Fibroblast of villous mesenchyme (primary cell): ENCODE data around the gene NEK10. TPM values are rescaled to one million over a fixed set of nuclear protein-coding genes. Genes with fewer than 3 reads are reported as not detected.
A peak's percentile ranks its signal among the peaks of the same experiment; 100 is the strongest.
"Not testable (repeated sequence)": the region's sequence is repeated elsewhere in the genome, so short reads cannot be mapped to it uniquely, and the experiment has no call there.

Source experiments
- DNase-seq: peaks from one replicate; pipeline ENCODE4 v3.0.0-alpha.2; 2010; ENCODE audit warnings: low read depth
- H3K4me3 ChIP-seq: 2 replicates; pipeline ENCODE4 v1.5.1; 2011; ENCODE audit warnings: low read depth, mild to moderate bottlenecking, low read length
- total RNA-seq: library from RNA; depleted of rRNA; stranded (reverse); fragments of >200 nt; gene quantifications from 2 replicates; pipeline ENCODE4 v1.2.3, GENCODE V29; 2012
- TF ChIP-seq, protein P1 (sequence below): IDR thresholded peaks from 2 replicates; pipeline ENCODE4 v1.5.1; 2012; ENCODE audit warnings: low read depth, mild to moderate bottlenecking, low read length; ENCODE audit not compliant: insufficient read depth

The NEK10 gene, protein sequence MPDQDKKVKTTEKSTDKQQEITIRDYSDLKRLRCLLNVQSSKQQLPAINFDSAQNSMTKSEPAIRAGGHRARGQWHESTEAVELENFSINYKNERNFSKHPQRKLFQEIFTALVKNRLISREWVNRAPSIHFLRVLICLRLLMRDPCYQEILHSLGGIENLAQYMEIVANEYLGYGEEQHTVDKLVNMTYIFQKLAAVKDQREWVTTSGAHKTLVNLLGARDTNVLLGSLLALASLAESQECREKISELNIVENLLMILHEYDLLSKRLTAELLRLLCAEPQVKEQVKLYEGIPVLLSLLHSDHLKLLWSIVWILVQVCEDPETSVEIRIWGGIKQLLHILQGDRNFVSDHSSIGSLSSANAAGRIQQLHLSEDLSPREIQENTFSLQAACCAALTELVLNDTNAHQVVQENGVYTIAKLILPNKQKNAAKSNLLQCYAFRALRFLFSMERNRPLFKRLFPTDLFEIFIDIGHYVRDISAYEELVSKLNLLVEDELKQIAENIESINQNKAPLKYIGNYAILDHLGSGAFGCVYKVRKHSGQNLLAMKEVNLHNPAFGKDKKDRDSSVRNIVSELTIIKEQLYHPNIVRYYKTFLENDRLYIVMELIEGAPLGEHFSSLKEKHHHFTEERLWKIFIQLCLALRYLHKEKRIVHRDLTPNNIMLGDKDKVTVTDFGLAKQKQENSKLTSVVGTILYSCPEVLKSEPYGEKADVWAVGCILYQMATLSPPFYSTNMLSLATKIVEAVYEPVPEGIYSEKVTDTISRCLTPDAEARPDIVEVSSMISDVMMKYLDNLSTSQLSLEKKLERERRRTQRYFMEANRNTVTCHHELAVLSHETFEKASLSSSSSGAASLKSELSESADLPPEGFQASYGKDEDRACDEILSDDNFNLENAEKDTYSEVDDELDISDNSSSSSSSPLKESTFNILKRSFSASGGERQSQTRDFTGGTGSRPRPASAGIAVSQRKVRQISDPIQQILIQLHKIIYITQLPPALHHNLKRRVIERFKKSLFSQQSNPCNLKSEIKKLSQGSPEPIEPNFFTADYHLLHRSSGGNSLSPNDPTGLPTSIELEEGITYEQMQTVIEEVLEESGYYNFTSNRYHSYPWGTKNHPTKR
- total RNA-seq, result 1.9 and 6.9 TPM in 2 replicates

DNA sequence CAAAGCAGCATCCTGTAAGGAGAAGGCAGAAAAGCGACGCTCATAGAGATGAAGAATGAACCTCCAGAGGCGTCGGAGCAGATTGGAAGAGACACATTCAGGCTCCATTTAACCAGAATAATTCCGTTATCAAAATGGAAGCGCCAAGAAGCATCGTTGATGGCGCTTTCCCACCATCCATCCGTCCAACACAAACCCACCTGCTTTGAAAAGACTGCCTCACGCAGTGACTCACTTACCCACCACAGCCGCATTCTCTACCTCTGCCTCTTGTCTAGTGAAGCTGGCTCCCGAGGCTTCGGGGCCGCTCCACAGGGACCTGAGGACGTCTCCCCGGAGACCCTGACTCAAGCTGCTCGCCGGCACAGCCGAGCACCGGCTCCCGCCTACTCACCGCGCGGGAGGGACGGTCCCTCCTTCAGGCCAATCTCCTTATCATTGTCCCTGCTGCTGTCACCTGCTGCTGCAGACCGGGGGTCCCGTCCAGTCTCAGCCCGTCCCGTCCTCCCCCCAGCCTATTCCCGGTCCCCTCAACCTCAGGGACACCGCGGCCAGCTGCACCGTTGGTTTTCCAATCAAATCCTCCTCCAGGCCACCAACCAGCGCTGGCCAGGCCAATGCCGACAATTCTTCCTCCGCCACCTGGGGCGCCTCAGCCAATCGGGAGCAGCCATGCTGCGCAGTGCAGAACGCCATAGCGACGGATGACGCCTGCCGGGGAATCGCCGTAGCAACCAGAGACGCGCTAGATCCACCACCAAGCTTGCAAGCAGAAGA lies at the start of gene NEK10:
TSS of gene NEK10 (minus strand) at position 553 of the 777 bp plus-strand sequence. CDS start 16,501 bp downstream, outside the sequence.
- peak within 1 kb of the TSS; percentile 75 for H3K4me3 ChIP-seq
- DNase-seq, result peak; percentile 91
- TF ChIP-seq, protein P1, sequence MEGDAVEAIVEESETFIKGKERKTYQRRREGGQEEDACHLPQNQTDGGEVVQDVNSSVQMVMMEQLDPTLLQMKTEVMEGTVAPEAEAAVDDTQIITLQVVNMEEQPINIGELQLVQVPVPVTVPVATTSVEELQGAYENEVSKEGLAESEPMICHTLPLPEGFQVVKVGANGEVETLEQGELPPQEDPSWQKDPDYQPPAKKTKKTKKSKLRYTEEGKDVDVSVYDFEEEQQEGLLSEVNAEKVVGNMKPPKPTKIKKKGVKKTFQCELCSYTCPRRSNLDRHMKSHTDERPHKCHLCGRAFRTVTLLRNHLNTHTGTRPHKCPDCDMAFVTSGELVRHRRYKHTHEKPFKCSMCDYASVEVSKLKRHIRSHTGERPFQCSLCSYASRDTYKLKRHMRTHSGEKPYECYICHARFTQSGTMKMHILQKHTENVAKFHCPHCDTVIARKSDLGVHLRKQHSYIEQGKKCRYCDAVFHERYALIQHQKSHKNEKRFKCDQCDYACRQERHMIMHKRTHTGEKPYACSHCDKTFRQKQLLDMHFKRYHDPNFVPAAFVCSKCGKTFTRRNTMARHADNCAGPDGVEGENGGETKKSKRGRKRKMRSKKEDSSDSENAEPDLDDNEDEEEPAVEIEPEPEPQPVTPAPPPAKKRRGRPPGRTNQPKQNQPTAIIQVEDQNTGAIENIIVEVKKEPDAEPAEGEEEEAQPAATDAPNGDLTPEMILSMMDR, result no peak

DNA sequence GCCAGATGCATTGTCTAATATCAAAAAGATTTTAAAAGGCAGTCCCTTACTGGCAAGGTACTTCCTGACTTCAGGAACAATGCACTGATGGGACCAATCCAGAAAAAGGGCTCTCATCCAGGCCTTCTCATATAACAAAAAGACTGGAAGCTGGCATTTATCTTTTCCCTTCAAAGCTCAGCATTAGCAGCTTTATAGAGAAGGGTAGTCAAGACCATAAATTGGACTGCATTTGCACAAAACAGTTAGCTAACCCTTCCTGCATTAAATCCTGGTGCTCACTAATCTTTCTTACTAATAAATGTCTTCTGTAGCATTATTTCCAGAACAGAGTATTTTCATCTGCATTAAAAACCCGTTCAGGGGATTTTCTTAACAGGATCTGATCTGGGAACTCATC lies 46.0 kb upstream of the NEK10 start:
- no peak overlapping the region for H3K4me3 ChIP-seq
- DNase-seq, result no peak
- TF ChIP-seq, protein P1, result no peak

DNA sequence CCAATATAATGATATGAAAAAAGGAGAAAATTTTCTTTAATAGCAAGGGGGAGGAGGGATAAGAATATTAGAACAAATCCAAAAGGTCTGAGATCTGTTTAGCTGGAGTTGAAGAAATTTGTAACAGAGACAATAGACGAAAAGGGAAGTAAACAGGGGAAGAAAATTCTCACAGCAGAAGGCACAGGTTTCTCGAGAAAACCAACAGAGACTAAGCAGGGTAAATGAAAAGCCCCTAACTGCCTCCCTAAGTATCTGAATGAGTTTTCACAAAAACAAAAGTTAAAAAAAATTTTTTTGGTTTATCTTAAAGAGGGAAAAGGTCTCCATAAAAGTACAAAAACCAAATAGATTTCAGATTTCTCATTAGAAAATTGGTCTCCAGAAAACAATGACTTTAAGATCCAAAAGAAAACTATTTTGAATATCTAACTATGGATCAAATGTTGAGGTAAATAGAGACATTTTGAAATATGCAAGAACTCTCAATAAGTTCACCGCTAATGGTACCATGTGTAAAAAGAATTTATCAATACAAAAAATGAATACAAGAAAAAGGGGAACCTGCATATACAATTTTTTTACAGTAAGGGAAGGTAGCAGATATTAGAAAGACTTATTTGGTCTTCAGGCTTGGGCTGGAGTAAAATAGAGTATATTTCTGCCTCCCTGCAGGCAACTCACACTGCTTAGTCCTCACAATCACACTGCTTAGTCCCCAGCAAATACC lies 23.9 kb upstream of the NEK10 start:
- H3K4me3 ChIP-seq, result no peak overlapping the region
- DNase-seq, result no peak
- TF ChIP-seq, protein P1, result no peak

DNA sequence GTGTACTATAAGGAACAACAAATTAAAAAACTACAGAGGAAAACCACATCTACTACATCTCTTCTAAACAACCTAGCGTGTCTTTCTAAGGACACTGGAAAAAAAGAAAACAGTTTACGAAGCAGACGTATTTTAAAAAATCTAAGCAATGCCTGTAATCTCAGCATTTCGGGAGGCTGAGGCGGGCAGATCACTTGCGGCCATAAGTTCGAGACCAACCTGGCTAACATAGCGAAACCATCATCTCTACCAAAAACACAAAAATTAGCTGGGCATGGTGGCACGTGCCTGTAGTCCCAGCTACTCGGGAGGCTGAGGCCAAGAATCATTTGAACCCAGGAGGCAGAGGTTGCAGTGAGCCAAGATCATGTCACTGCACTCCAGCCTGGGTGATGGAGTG lies 23.2 kb upstream of the NEK10 start:
- DNase-seq, H3K4me3 ChIP-seq: not testable (repeated sequence)

DNA sequence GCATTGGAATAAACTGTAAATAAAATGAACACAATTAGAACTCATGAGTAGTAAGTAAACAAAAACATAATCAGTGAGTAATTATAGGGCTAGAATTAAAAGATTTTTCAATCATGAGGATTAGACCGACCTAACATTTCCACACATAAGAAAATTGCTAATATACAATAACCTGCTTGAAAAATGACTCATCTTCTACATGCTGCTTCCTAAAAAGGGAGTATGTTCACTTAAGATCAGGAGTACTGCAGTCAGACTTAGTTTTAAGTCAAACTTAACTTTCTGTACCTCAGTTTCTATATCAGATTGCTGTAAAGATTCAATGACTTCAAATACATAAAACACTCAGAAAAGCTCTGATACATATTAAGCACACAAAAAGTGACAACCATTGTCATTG lies 22.6 kb upstream of the NEK10 start:
- H3K4me3 ChIP-seq, result no peak overlapping the region
- no peak for DNase-seq
- TF ChIP-seq, protein P1, result no peak

DNA sequence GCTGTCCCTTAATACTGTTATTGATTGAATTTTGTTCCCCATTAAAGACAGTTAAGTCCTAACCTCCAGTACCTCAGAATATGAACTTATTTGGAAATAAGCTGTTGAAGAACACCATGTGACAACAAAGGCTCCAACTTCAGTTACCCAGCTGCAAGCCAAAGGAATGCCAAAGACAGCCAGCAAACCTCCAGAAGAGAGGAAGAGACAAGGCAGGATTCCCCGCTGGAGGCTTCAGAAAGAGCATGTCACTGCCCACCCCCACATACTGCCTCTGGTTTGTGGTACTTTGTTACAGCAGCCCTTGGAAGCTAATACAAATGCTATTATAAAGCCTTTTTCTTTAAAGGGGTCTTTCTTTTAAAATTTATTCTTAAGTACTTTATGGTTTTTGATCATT lies 18.4 kb upstream of the NEK10 start:
- DNase-seq, result peak; percentile 17

More for the DNA sequence above, 18.4 kb upstream of the NEK10 start:
- TF ChIP-seq, protein P1, result no peak
- H3K4me3 ChIP-seq, result no peak overlapping the region
